ENCODE measurements around the gene CORIN.

GRCh38 chr4:47647029-47647428 lies 190.8 kb downstream of the CORIN start:
- TF ChIP-seq, protein P1, sequence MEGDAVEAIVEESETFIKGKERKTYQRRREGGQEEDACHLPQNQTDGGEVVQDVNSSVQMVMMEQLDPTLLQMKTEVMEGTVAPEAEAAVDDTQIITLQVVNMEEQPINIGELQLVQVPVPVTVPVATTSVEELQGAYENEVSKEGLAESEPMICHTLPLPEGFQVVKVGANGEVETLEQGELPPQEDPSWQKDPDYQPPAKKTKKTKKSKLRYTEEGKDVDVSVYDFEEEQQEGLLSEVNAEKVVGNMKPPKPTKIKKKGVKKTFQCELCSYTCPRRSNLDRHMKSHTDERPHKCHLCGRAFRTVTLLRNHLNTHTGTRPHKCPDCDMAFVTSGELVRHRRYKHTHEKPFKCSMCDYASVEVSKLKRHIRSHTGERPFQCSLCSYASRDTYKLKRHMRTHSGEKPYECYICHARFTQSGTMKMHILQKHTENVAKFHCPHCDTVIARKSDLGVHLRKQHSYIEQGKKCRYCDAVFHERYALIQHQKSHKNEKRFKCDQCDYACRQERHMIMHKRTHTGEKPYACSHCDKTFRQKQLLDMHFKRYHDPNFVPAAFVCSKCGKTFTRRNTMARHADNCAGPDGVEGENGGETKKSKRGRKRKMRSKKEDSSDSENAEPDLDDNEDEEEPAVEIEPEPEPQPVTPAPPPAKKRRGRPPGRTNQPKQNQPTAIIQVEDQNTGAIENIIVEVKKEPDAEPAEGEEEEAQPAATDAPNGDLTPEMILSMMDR (conservative IDR thresholded peaks at IDR 0.05; ENCODE audit: low read depth, low read length), result no peak
- no peak for TF ChIP-seq EZH2 (IDR thresholded peaks at IDR 0.05; ENCODE audit: borderline replicate concordance, low read depth, low read length, poor library complexity, severe bottlenecking)

All from A673 (cell line).